Type B pancreatic cell (in vitro differentiated cells): ENCODE data around the gene VPS33A. TPM values are rescaled to one million over a fixed set of nuclear protein-coding genes. Genes with fewer than 3 reads are reported as not detected.
A peak's percentile ranks its signal among the peaks of the same experiment; 100 is the strongest.

ENCODE experiments used
- DNase-seq: peaks from one replicate; pipeline ENCODE4 v3.0.0; 2021; ENCODE audit warnings: mixed read lengths; ENCODE audit not compliant: unreplicated experiment; ENCODE audit errors: extremely low spot score
- H3K27ac Mint-ChIP-seq: 2 replicates; pipeline ENCODE4 v1.8.0; 2021; ENCODE audit warnings: mild to moderate bottlenecking, mixed read lengths
- H3K27me3 Mint-ChIP-seq: 2 replicates; pipeline ENCODE4 v1.8.0; 2021; ENCODE audit warnings: mixed read lengths
- H3K36me3 Mint-ChIP-seq: 2 replicates; pipeline ENCODE4 v1.8.0; 2021; ENCODE audit warnings: mixed read lengths
- H3K4me1 Mint-ChIP-seq: one replicate; pipeline ENCODE4 v1.8.0; 2021; ENCODE audit warnings: mixed read lengths; ENCODE audit not compliant: unreplicated experiment
- H3K4me3 Mint-ChIP-seq: 2 replicates; pipeline ENCODE4 v1.8.0; 2021; ENCODE audit warnings: mild to moderate bottlenecking, mixed read lengths
- H3K9me3 Mint-ChIP-seq: 2 replicates; pipeline ENCODE4 v1.8.0; 2021; ENCODE audit warnings: mixed read lengths
- total RNA-seq: library from RNA; stranded (reverse); gene quantifications from 2 replicates; pipeline ENCODE4 v1.2.1, GENCODE V29; 2021; ENCODE audit warnings: low replicate concordance
- TF ChIP-seq, protein P1 (sequence below): fragments of 200-600 bp; sonication (generic); conservative IDR thresholded peaks from 2 replicates; pipeline ENCODE4 v1.5.0; 2021; ENCODE audit warnings: antibody characterized with exemption, mild to moderate bottlenecking

The VPS33A gene
- total RNA-seq, 1 donor from 2014 or later, result 33.0 TPM

DNA sequence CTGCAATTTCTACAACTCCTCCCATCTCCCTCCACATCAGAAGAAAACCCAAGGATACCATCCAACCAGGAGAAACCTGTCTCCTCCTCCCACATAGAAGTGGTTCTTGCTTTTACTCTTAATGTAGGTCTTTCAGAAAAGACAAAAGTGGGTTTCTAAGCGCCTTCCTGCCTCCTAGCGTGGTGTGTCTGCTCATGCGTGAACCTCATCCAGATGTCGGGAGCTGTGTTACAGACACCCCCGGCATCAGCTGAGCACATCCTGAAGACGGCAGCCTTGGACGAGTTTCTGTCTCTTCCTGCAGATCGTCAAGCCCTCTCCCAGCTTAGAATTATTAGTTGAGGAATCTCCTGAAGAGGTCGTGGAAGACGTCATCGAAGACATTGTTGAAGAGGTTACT, 73.9 kb downstream of the VPS33A start:
- TF ChIP-seq, protein P1, sequence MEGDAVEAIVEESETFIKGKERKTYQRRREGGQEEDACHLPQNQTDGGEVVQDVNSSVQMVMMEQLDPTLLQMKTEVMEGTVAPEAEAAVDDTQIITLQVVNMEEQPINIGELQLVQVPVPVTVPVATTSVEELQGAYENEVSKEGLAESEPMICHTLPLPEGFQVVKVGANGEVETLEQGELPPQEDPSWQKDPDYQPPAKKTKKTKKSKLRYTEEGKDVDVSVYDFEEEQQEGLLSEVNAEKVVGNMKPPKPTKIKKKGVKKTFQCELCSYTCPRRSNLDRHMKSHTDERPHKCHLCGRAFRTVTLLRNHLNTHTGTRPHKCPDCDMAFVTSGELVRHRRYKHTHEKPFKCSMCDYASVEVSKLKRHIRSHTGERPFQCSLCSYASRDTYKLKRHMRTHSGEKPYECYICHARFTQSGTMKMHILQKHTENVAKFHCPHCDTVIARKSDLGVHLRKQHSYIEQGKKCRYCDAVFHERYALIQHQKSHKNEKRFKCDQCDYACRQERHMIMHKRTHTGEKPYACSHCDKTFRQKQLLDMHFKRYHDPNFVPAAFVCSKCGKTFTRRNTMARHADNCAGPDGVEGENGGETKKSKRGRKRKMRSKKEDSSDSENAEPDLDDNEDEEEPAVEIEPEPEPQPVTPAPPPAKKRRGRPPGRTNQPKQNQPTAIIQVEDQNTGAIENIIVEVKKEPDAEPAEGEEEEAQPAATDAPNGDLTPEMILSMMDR, result no peak
- no peak overlapping the region for H3K27ac Mint-ChIP-seq
- peaks cover 3% of the 10 kb centered on the region for H3K4me1 Mint-ChIP-seq
- no peak for DNase-seq
- H3K9me3 Mint-ChIP-seq, result no peaks in the 10 kb centered on the region
- H3K36me3 Mint-ChIP-seq, result no peaks in the 10 kb centered on the region
- peaks cover 15% of the 10 kb centered on the region for H3K27me3 Mint-ChIP-seq
- no peak overlapping the region for H3K4me3 Mint-ChIP-seq

DNA sequence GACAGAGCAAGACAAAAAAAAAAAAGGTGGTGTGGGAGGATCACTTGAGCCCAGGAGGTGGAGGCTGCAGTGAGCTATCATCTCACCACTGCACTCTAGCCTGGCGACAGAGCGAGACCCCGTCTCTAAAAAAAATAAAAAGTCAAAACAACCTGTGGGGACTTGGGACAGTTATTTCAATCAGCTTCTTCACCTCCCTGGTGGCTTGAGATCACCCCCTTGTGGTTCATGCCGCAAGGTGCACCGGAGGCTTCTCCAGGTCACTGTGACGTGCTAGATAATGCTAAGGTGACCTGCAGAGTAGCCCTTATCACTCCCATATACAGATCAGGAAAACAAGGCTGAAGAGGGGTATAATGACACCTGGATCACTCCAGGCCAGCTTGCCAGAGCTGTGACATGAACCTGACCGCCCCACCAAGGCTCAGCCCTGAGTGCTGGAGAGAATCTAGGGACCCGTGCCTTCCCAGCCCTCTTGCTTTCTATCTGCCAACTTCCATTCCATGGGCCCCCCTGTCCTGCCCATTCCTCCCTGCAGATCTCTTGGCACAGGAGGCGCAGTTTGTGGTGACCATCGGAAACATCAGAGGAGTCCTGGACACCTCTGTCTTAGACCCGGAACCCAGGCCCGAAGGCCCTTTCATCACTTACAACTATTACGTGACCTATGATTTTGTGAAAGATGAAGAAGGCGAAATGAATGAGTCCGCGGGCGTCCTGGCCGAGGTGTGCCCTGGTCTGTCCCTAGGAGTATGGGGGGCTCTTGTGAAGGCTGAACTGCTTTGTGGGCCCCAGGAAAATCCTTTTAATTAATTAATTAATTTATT, 75.2 kb downstream of the VPS33A start:
- no peak overlapping the region for H3K4me3 Mint-ChIP-seq
- DNase-seq, result no peak
- no peaks in the 10 kb centered on the region for H3K9me3 Mint-ChIP-seq
- peaks cover 13% of the 10 kb centered on the region for H3K27me3 Mint-ChIP-seq
- no peak overlapping the region for H3K27ac Mint-ChIP-seq
- TF ChIP-seq, protein P1, result peak; percentile 81
- no peaks in the 10 kb centered on the region for H3K4me1 Mint-ChIP-seq
- no peaks in the 10 kb centered on the region for H3K36me3 Mint-ChIP-seq

DNA sequence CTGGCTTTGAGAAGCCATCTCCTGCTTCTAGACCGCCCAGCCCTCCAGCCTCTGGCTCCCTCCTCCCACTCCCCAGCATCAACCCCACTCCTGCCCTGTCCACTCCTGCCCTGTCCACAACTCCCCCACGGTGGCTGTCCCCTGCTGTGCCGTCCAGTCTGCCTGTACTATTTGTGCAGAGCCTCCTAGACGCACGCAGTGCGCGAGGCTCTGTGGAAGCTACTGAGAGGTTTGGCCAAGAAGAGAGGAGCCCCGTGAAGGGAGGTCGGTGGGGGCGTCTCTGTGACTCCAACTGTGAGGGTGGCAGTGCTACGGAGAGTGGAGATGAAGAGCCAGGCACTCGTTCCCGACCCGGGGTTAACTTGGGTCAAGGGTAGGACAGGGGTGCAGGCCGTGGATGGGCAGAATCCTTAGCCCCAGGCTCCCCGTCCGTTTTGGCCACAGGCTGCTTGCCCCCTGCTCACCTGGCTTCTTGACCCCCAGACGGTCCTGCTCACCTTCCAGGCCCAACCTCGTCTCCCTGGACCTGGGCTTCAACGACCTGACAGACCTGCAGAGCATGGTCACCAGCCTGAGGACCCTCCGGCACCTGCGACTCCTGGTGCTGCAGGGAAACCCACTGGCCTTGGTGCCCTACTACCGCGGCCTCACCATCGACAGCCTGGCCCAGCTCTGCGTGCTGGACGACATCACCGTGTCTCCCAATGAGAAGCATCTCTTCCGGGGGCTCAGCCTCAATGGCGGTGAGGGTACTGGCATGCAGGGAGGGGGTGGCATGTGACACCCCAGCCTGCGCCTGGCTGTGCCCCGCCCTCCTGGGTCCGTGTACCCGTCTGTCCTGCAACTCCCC, 76.4 kb downstream of the VPS33A start:
- no peak overlapping the region for H3K4me3 Mint-ChIP-seq

DNA sequence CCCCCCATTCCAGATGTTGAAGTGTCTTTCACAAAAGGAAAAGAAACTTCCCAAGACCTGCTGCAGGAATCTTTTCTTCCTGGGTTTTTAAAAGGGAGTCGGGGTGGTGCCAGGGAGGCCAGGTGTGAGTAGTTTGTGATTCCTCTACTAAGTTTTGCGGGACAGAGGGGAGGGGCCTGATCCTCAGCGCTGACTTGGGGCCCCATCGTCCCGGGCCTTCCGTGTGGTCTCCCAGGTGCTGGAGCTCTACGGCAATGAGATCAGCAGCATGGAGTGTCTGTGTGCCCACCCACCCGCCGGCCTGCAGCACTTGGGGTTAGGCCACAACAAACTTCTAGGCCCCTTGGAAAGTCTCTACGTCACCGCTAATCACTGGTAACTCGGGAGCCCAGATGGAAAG, 78.8 kb downstream of the VPS33A start:
- TF ChIP-seq, protein P1, result no peak
- peaks cover 13% of the 10 kb centered on the region for H3K27me3 Mint-ChIP-seq
- H3K36me3 Mint-ChIP-seq, result no peaks in the 10 kb centered on the region
- DNase-seq, result no peak
- H3K27ac Mint-ChIP-seq, result no peak overlapping the region
- no peak overlapping the region for H3K4me3 Mint-ChIP-seq
- no peaks in the 10 kb centered on the region for H3K4me1 Mint-ChIP-seq
- H3K9me3 Mint-ChIP-seq, result no peaks in the 10 kb centered on the region

More for the DNA sequence above, 76.4 kb downstream of the VPS33A start:
- no peak for DNase-seq
- no peaks in the 10 kb centered on the region for H3K36me3 Mint-ChIP-seq
- H3K27me3 Mint-ChIP-seq, result peaks cover 8% of the 10 kb centered on the region
- no peak overlapping the region for H3K27ac Mint-ChIP-seq
- TF ChIP-seq, protein P1, result no peak
- no peaks in the 10 kb centered on the region for H3K9me3 Mint-ChIP-seq
- H3K4me1 Mint-ChIP-seq, result no peaks in the 10 kb centered on the region

DNA sequence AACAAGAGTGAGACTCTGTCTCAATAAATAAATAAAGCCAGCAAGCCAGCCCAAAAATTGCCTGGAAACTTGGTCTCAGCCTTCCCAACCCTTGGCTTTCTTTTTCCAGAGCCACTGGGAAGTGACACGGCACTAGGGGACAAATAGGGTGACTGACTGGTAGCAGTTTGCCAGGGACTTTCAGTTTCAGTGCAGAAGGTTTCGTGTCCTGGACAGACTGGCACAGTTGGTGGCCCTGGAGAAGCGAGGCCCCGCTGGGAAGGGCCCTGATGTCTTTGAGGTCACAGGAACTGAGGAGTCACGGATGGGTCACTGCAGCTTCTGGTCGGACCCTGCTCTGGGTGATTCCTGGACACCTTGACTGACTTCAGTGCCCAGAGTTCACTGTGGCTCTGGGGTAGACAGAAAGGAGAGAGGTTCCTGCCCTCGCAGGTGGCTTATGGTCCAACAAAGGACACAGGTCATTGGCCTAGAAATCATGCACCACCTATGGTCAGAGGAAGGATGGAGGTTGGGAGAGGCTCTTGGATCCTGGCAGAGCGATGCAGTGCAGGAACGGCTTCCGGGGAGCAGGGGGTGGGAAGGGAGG, 80.7 kb downstream of the VPS33A start:
- Mint-ChIP-seq H3K4me1 (no peaks in the 10 kb centered on the region), H3K4me3 (no peak overlapping the region), H3K27me3 (peaks cover 8% of the 10 kb centered on the region), H3K27ac (no peak overlapping the region), H3K9me3 (no peaks in the 10 kb centered on the region), H3K36me3 (no peaks in the 10 kb centered on the region)
- TF ChIP-seq, protein P1, result no peak
- DNase-seq, result no peak
